Choroid plexus epithelial cell (primary cell): ENCODE results near the gene SLC15A4.
"Not testable (repeated sequence)": the region's sequence is repeated elsewhere in the genome, so short reads cannot be mapped to it uniquely, and the experiment has no call there.

ENCODE experiments used
- DNase-seq: peaks from one replicate; pipeline ENCODE4 v3.0.0-alpha.2; 2010; ENCODE audit warnings: low read depth
- H3K4me3 ChIP-seq: 2 replicates; pipeline ENCODE4 v1.5.1; 2011; ENCODE audit warnings: low read depth, mild to moderate bottlenecking, control low read depth, low read length, moderate library complexity
- CTCF ChIP-seq: conservative IDR thresholded peaks from 2 replicates; pipeline ENCODE4 v1.5.1; 2011; ENCODE audit warnings: low read depth, mild to moderate bottlenecking, control low read depth, inconsistent platforms, low read length, moderate library complexity

Gene SLC15A4

GRCh38 chr12:128813392-128813791 is 10.4 kb downstream of the SLC15A4 start:
- H3K4me3 ChIP-seq, result no peak overlapping the region
- DNase-seq, result no peak
- no peak for TF ChIP-seq CTCF

GRCh38 chr12:128811806-128812205 is 12.0 kb downstream of the SLC15A4 start:
- TF ChIP-seq CTCF, result no peak
- DNase-seq, result no peak

GRCh38 chr12:128810182-128811127 is 13.3 kb downstream of the SLC15A4 start:
- H3K4me3 ChIP-seq, result no peak overlapping the region
- no peak for TF ChIP-seq CTCF
- no peak for DNase-seq

More at GRCh38 chr12:128811806-128812205, 12.0 kb downstream of the SLC15A4 start:
- no peak overlapping the region for H3K4me3 ChIP-seq

- no peak overlapping the region for H3K4me3 ChIP-seq
- no peak for TF ChIP-seq CTCF
- no peak for DNase-seq
Measured at GRCh38 chr12:128808651-128809050, 15.1 kb downstream of the SLC15A4 start.

GRCh38 chr12:128807161-128807724 is 16.5 kb downstream of the SLC15A4 start:
- no peak for DNase-seq
- no peak overlapping the region for H3K4me3 ChIP-seq
- no peak for TF ChIP-seq CTCF

- H3K4me3 ChIP-seq, result no peak overlapping the region
- no peak for TF ChIP-seq CTCF
- no peak for DNase-seq
Measured at GRCh38 chr12:128806573-128806972, 17.2 kb downstream of the SLC15A4 start.

- not testable (repeated sequence) for DNase-seq, H3K4me3 ChIP-seq
Measured at GRCh38 chr12:128805406-128805805, 18.4 kb downstream of the SLC15A4 start.
